Peyer's patch (tissue), 4 donors: ENCODE data around the gene RPS8.

Source experiments
- POLR2A ChIP-seq, 2 donors: fragments of 450-650 bp; IDR thresholded peaks; one replicate each; pipeline ENCODE4 v1.5.1; 2017; ENCODE audit warnings: antibody characterized with exemption in 2 of 2, mild to moderate bottlenecking in 2 of 2, moderate library complexity in 2 of 2
- TF ChIP-seq, protein P1 (sequence below), 6 experiments: fragments of 450-650 bp in 4 of 6; fragments of 200-600 bp in 2 of 6; sonication (generic) in 1 of 6; IDR thresholded peaks; one replicate each; pipeline ENCODE4 v1.5.1; 2017 to 2019; ENCODE audit warnings: antibody characterized with exemption in 6 of 6, mild to moderate bottlenecking in 3 of 6, moderate library complexity in 1 of 6

DNA sequence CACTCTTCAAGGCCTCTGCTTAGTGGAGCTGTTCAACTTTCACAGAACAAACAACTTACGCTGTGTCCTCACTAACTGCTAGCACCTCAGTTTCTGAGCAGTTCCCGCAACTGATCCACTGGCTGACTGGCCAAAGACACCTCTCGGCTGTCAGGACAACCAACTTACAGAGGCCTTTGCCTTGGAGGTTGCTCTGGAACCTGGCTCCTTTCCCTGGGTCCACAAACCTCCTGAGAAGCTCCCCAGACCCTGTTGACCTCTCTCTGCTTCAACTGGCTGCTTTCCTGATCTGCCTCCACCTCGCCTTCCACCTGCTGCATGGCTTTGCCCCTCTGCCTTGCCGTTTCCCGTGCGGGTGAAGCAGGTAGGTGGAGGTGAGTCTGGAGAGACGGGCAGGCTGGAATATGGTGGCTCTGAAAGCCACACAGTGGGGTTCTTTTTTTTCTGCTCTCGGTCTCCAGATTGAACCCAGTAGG, 45.9 kb downstream of the RPS8 start:
- TF ChIP-seq, protein P1, sequence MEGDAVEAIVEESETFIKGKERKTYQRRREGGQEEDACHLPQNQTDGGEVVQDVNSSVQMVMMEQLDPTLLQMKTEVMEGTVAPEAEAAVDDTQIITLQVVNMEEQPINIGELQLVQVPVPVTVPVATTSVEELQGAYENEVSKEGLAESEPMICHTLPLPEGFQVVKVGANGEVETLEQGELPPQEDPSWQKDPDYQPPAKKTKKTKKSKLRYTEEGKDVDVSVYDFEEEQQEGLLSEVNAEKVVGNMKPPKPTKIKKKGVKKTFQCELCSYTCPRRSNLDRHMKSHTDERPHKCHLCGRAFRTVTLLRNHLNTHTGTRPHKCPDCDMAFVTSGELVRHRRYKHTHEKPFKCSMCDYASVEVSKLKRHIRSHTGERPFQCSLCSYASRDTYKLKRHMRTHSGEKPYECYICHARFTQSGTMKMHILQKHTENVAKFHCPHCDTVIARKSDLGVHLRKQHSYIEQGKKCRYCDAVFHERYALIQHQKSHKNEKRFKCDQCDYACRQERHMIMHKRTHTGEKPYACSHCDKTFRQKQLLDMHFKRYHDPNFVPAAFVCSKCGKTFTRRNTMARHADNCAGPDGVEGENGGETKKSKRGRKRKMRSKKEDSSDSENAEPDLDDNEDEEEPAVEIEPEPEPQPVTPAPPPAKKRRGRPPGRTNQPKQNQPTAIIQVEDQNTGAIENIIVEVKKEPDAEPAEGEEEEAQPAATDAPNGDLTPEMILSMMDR (IDR thresholded peaks at IDR 0.05): no peak
- no peak for TF ChIP-seq POLR2A (IDR thresholded peaks at IDR 0.05)
